GM12801 (cell line): ENCODE measurements around the gene FEZ2.
A peak's percentile ranks its signal among the peaks of the same experiment; 100 is the strongest.

Source experiments
- TF ChIP-seq, protein P1 (sequence below): IDR thresholded peaks from one replicate; pipeline ENCODE4 v1.5.1; 2011; ENCODE audit warnings: control low read depth; ENCODE audit not compliant: insufficient read length; ENCODE audit errors: extremely low read depth

Gene FEZ2

DNA sequence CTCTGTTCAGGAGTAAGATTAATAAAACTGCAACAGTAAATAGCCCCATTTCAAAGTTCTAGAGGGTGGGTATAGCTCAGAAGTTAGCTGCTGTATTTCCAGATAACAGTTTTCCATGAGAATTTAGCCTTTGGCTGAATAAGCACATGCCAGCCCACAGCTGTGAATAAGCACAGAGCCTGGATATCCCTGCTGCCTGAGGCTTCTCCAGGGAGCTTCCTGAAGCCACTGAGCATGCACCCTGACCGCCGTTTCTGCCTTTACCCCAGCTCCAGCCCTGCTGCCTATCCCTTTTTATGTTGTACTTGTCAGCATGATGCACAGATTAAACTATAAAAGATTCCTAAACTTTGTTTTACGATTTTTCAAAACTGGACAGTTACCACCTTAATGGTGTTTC, 85.3 kb downstream of the FEZ2 start:
- TF ChIP-seq, protein P1, sequence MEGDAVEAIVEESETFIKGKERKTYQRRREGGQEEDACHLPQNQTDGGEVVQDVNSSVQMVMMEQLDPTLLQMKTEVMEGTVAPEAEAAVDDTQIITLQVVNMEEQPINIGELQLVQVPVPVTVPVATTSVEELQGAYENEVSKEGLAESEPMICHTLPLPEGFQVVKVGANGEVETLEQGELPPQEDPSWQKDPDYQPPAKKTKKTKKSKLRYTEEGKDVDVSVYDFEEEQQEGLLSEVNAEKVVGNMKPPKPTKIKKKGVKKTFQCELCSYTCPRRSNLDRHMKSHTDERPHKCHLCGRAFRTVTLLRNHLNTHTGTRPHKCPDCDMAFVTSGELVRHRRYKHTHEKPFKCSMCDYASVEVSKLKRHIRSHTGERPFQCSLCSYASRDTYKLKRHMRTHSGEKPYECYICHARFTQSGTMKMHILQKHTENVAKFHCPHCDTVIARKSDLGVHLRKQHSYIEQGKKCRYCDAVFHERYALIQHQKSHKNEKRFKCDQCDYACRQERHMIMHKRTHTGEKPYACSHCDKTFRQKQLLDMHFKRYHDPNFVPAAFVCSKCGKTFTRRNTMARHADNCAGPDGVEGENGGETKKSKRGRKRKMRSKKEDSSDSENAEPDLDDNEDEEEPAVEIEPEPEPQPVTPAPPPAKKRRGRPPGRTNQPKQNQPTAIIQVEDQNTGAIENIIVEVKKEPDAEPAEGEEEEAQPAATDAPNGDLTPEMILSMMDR: no peak

DNA sequence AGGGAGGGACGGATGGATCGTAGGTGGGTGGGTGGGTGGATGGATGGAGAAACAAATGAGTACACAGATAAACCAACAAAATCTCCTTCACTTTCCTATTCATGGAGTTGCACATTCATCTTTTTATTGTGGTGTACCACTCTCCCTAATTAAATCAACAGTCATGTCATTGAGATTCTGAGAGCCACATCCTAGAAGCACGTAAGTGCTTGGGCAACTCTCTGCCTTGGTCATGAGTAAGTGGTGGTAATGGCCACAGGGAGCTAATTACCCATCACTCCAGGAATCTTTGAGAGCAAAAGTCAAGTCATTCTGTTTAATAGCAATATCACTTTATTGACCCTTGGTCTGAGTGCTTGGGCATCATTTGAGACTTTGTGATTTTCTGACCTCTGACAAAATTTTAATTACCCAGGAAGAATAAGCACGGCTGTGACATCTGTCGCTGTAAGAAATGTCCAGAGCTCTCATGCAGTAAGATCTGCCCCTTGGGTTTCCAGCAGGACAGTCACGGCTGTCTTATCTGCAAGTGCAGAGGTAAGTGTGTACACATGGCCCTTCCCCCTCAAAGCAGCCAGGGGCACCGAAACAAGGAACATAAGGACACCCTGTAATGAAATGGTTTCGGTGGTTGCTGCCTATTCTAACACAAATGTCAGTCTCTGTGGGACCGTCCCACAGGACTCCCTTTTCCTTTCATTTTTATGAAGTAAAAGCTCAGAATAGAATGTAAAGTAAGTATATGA, 85.9 kb downstream of the FEZ2 start:
- TF ChIP-seq, protein P1: no peak

DNA sequence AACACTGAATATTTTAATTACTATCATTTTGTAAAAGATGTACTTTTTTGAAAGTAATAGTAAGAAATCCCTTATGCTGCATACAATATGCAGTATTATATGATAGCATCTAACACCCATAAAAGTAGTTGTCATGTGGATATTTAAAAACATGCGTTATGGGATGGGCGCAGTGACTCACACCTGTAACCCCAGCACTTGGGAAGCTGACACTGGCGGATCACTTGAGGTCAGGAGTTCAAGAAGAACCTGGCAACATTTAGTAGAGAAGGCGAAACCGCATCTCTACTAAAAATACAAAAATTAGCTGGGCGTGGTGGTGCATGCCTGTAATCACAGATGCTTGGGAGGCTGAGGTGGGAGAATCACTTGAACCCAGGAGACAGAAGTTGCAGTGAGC, 88.9 kb downstream of the FEZ2 start:
- TF ChIP-seq, protein P1: no peak

DNA sequence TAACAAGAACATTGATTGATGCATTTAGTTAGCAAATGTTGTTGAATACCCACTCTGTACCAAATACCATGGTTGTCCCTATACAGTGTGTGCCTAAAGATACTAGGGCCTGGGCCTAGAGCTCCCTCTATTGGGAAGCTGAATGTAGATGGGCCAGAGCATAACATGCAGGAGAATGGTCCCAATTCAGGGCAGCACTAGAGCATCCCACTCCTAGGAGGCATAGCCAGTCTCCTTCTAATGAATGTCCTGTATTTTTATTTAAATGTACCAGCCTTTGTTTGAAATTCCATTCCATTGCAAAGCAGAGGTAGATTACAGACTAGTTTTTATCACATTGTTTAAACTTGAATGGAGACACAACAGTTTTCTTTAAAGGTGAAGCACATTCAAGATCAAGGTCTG, 90.6 kb downstream of the FEZ2 start:
- TF ChIP-seq, protein P1: peak; percentile 52
